Measurements from ENCODE around the gene PREPL. TPM values are rescaled to one million over a fixed set of nuclear protein-coding genes. Genes with fewer than 3 reads are reported as not detected.

Gene PREPL
- polyA plus RNA-seq, 1 donor (not counting 4 experiments of a cell fraction or from before 2014, with no cell fraction given): 36.4 TPM

DNA sequence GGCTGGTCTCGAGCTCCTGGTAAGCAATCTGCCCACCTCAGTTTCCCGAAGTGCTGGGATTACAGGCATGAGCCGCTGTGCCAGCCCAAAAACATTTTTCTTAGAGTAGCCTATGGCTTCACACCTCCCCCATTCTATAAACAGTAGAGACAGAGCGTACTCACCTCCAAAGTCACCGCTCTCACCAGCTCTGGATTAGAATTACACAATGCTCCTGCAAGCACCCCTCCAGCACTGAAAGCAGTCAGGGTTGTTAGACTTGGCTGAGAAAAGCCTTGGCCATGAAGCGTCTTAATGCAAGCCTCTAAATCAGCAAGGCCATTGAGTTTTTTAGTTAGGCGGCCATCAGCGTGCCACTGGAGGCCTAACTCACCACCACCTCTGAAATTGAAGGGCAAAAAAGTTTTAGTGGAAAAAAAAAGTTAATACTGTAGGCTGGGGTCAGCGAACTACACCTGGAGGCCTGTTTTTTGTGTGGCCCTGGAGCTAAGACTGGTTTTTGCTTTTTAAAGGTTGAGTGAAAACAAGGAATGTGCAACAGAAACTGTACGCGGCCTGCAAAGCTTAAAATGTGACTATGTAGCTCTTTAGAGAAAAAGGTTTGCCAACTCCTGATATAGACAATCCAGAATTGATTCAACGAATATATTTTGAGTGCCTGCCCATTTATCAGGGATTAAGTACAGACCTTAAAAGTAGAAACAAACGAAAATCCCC, 34.6 kb downstream of the PREPL start:
- DNase-seq (ENCODE audit: low read depth, low spot score): no peak

DNA sequence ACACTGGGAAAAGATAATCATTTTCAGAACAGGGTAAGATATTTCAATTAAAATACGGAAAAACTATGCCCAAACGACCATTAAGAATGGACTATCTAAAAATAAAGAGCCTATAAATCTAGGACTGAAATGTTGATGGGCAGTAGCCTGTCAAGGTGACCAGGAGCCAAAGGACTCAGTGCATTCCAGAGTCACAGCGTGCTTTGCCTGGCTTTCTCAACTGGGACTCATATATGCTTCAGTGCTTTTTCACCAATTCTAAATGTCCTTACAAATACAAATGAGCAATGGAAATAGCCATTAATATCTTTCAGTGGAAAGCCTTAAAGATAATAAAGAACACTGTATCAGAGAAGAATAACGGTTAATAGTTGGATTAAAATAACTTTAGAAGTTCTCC, 35.4 kb downstream of the PREPL start:
- H3K4me1 ChIP-seq (ENCODE audit: control insufficient read depth, extremely low read depth, insufficient read depth, low read length): no peaks in the 10 kb centered on the region
- no peaks in the 10 kb centered on the region for H3K27me3 ChIP-seq (ENCODE audit: control insufficient read depth, extremely low read depth, insufficient read depth, low read length)
- no peak overlapping the region for H3K27ac ChIP-seq (ENCODE audit: control insufficient read depth, insufficient read depth, low read length)
- no peak overlapping the region for H2AFZ ChIP-seq (ENCODE audit: control insufficient read depth, low read length)
- H3K4me2 ChIP-seq (ENCODE audit: control insufficient read depth, extremely low read depth, insufficient read depth, low read depth, low read length): no peak overlapping the region
- H3K9me1 ChIP-seq (ENCODE audit: control insufficient read depth, extremely low read depth, insufficient read depth, low read length): no peaks in the 10 kb centered on the region
- H4K20me1 ChIP-seq (ENCODE audit: control insufficient read depth, extremely low read depth, insufficient read depth, low read length): peaks cover 3% of the 10 kb centered on the region
- no peak for DNase-seq (ENCODE audit: low read depth, low spot score)
- H3K9ac ChIP-seq (ENCODE audit: control insufficient read depth, extremely low read depth, insufficient read depth, low read length): no peak overlapping the region
- H3K4me3 ChIP-seq (ENCODE audit: control insufficient read depth in 2 of 3, extremely low read depth in 1 of 3, insufficient read depth in 2 of 3, low read depth in 1 of 3, low read length in 3 of 3): no peak overlapping the region
- peaks cover 12 to 17% of the 10 kb centered on the region in 2 experiments for H3K36me3 ChIP-seq (ENCODE audit: control insufficient read depth in 2 of 2, extremely low read depth in 1 of 2, insufficient read depth in 2 of 2, low read length in 2 of 2)
- no peak for TF ChIP-seq EZH2 (IDR thresholded peaks at IDR 0.05; ENCODE audit: low read length)
- TF ChIP-seq CTCF (optimal IDR thresholded peaks at IDR 0.05 in 1 of 3, IDR thresholded peaks at IDR 0.05 in 1 of 3, conservative IDR thresholded peaks at IDR 0.05 in 1 of 3; ENCODE audit: extremely low read depth in 1 of 3, insufficient read depth in 2 of 3, low read length in 3 of 3): no peak
- no peaks in the 10 kb centered on the region for H3K9me3 ChIP-seq (ENCODE audit: control insufficient read depth, low read depth, low read length)
- dilution Hi-C loops (cut with MboI; ENCODE audit: extremely low pct_ligation_motif_present, low sequenced_read_pairs): no loop called here
- no peak for FAIRE-seq
- H3K79me2 ChIP-seq (ENCODE audit: control insufficient read depth, insufficient read depth, low read length): no peaks in the 10 kb centered on the region

More for the DNA sequence above, 34.6 kb downstream of the PREPL start:
- TF ChIP-seq CTCF (optimal IDR thresholded peaks at IDR 0.05 in 1 of 3, IDR thresholded peaks at IDR 0.05 in 1 of 3, conservative IDR thresholded peaks at IDR 0.05 in 1 of 3; ENCODE audit: extremely low read depth in 1 of 3, insufficient read depth in 2 of 3, low read length in 3 of 3) (no peak), EZH2 (IDR thresholded peaks at IDR 0.05; ENCODE audit: low read length) (no peak)
- Histone ChIP-seq H3K4me3 (ENCODE audit: control insufficient read depth in 2 of 3, extremely low read depth in 1 of 3, insufficient read depth in 2 of 3, low read depth in 1 of 3, low read length in 3 of 3) (no peak overlapping the region), H3K36me3 (ENCODE audit: control insufficient read depth in 2 of 2, extremely low read depth in 1 of 2, insufficient read depth in 2 of 2, low read length in 2 of 2) (peaks cover 12 to 16% of the 10 kb centered on the region in 2 experiments), H3K9me1 (ENCODE audit: control insufficient read depth, extremely low read depth, insufficient read depth, low read length) (no peaks in the 10 kb centered on the region), H3K27ac (ENCODE audit: control insufficient read depth, insufficient read depth, low read length) (no peak overlapping the region), H3K9me3 (ENCODE audit: control insufficient read depth, low read depth, low read length) (no peaks in the 10 kb centered on the region), H2AFZ (ENCODE audit: control insufficient read depth, low read length) (no peak overlapping the region), H4K20me1 (ENCODE audit: control insufficient read depth, extremely low read depth, insufficient read depth, low read length) (peaks cover 3% of the 10 kb centered on the region), H3K4me1 (ENCODE audit: control insufficient read depth, extremely low read depth, insufficient read depth, low read length) (no peaks in the 10 kb centered on the region), H3K79me2 (ENCODE audit: control insufficient read depth, insufficient read depth, low read length) (no peaks in the 10 kb centered on the region), H3K9ac (ENCODE audit: control insufficient read depth, extremely low read depth, insufficient read depth, low read length) (no peak overlapping the region), H3K4me2 (ENCODE audit: control insufficient read depth, extremely low read depth, insufficient read depth, low read depth, low read length) (no peak overlapping the region), H3K27me3 (ENCODE audit: control insufficient read depth, extremely low read depth, insufficient read depth, low read length) (no peaks in the 10 kb centered on the region)
- dilution Hi-C loops (cut with MboI; ENCODE audit: extremely low pct_ligation_motif_present, low sequenced_read_pairs): no loop called here
- FAIRE-seq: no peak

All from keratinocyte (primary cell).